CD4-positive, alpha-beta T cell treated with Interleukin-10 for 1 hour (primary cell): Measurements from ENCODE around the gene BMPR1B.
"Not testable (repeated sequence)": the region's sequence is repeated elsewhere in the genome, so short reads cannot be mapped to it uniquely, and the experiment has no call there.

ENCODE experiments used
- DNase-seq: peaks from one replicate; pipeline ENCODE4 v3.0.0-alpha.2; 2020

The BMPR1B gene

GRCh38 chr4:95049551-95050233, 291.9 kb downstream of the BMPR1B start:
- DNase-seq, result no peak

DNA sequence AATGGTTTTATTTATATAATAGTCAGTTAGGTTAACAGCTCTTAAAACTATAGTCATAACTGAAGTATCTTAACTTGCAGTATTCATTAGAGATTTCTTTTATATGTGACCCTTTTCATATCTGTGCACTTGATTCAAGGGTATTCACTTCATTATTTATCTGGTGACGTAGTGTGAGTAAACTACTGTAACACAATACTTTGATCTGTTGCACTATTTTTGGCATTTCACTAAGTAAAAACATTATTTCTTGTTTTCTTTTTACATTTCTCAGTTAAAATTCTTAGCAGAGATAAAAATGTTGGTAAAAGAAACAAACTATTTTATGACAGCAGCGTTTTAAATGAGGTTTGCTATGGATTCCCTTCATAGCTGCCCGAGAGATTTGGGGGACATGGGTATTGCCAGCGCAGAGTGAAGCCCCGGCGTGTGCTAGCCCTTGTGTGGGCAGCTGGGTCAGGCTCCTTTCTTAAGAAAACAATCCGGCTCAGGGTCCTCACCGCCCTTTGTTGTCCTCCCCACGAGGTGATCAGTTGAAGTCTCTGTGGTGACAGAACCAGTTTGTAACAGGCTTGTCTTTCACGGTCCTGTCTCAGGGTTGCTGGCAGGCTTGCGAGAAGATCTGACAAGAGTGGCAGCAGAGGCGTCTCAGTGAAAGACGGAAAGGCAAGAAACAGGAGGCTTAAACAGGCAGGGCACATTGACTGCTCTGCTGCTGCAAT, 293.4 kb downstream of the BMPR1B start:
- DNase-seq, result no peak

DNA sequence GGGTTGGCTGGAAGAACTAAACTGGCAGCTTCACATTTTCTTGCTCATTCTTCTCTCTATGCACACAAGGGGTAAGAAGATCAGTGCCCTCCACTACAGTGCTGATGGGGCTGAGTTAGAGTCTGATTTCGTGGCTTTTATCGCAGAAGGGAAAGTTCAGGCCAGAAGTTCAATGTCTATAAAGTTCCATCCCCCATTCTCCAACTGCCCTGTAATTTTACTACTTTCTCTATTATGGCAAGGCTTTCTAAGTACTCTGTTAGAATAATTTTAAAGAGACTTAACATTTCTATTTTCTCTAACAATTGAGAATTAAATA, 293.9 kb downstream of the BMPR1B start:
- DNase-seq, result no peak

GRCh38 chr4:95058991-95059390, 301.2 kb downstream of the BMPR1B start:
- no peak for DNase-seq

- DNase-seq, result no peak
Observed at GRCh38 chr4:95059663-95060062, 301.9 kb downstream of the BMPR1B start.

DNA sequence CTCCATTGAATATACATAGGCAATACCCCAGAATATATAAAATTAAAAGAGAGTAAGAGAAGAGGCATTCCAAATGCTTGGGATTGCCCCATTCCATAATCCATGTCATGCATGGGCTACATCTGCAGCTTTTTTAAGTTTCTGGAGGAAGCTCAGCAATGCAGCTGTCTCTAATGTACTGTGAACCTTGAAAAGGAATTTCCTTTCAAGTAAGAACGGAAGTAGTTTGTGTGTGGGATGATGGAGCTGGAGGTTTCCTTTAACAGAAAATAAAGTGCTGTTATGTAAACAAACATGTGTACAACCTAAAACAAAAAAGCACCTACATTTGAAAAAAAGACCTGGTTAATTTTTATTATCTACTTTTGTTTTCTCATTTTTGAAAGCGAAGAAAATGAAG, 303.5 kb downstream of the BMPR1B start:
- no peak for DNase-seq

GRCh38 chr4:95061801-95062200, 304.0 kb downstream of the BMPR1B start:
- DNase-seq, result not testable (repeated sequence)

- no peak for DNase-seq
Observed at GRCh38 chr4:95066050-95066449, 308.3 kb downstream of the BMPR1B start.

- no peak for DNase-seq
Observed at GRCh38 chr4:95068401-95068800, 310.6 kb downstream of the BMPR1B start.

- no peak for DNase-seq
Observed at GRCh38 chr4:95068818-95069478, 311.2 kb downstream of the BMPR1B start.

DNA sequence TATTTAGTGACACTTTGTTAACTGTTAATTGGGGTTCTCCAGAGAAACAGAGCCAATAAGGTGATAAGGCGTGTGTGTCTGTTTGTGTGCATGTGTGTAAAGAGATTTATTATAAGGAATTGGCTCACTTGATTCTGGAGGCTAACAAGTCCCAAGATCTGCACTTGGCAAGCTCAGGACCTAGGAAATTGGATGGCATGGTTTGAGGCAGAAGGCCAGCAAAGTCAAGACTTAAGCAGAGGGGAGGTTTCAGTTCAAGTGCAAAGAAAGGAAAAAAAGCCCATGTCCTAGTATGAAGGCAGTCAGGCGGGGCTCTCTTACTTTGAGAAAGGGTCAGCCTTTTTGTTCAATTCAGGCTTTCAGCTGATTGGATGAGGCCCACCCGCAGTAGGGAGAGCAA, 314.1 kb downstream of the BMPR1B start:
- no peak for DNase-seq

DNA sequence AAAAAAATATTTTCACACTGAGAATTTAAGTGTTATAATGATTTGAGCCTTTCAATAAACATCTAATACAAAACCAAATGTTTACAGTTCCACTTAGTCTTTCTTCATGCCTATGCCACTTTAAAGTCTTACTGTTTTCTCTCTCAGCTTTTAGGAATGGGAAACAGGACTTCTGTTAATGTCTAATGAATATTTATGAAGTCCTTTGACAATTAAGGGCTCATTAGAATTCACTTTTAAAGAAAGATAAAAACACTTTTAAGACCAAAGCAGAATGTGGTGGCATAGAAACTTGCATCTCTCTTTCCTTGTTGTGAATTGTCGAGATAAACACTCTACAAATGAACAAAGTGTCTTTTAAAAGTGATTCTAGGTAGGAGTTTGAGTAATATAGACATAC, 315.9 kb downstream of the BMPR1B start:
- DNase-seq, result no peak

- no peak for DNase-seq
Observed at GRCh38 chr4:95077864-95078263, 320.1 kb downstream of the BMPR1B start.

- DNase-seq, result no peak
Observed at GRCh38 chr4:95080969-95081368, 323.2 kb downstream of the BMPR1B start.

GRCh38 chr4:95084584-95084983, 326.8 kb downstream of the BMPR1B start:
- DNase-seq, result no peak

DNA sequence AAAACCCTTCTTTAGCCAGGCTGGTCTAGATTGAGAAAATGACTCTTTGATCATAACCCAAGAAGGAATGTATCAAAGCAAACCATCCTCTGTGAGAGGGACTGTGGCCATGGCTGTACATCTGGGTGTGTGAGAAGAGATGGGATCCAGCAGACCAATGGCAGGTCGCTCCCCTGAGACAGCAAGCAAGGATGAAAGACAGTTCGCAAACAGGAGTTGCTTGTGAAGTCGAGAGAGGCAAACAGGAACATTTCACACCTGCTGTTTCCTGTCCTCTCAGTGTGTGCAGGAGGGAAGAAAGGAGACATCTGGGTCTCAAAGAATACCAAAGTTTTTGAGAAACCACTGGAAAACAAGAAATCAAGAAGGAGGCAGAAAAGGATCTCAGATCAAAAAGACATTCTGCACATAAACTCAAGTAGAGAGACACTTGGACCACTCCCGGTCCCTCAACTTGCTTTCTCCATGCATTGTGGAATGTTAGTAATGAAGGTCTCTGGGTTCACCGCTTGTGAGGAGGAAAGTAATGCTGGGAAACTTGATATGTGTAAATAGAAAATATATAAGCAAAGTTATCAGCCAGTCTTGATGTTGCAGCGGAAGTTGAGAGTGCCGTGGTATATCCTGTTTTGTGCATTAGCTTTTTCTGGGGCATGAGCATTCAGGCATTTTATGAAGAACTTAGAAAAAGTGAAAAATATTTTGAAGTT, 327.5 kb downstream of the BMPR1B start:
- no peak for DNase-seq

- no peak for DNase-seq
Observed at GRCh38 chr4:95086551-95086950, 328.8 kb downstream of the BMPR1B start.

DNA sequence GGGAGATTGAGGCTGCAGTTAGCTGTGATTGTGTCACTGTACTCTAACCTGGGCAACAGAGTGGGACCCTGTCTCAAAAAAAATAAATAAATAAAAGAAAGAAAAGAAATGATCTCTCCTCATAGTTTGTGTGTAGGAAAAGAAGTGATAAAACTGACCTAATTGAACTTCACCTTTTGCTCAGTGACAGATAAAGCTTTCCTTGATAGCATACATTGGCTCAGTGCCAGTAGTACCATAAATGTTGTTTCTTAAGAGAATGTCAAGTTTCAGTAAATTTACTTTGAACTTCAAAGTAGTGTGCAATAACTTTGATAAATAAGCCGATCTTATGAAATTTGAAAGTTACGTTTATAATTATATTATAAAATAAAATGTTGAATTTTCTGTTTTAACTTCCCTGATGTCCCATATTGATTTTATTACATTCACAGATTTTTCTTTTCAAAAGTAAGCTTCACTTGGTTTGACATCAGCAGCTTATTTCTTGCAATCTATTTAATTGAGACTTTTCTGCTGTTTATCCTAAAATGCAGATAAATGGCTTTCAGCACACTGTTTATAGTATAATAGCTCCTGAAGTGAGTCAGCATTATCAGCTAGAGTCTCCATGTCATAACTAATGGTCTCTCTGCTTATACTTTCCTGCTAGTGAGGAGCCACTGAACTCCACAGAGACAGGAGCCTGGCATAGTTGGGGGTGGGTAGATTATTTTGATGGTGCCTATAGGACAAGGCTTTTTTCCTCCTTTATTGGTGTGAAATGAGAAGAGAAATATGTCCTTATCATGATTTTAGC, 330.1 kb downstream of the BMPR1B start:
- no peak for DNase-seq

GRCh38 chr4:95091272-95091671, 333.5 kb downstream of the BMPR1B start:
- DNase-seq, result no peak

DNA sequence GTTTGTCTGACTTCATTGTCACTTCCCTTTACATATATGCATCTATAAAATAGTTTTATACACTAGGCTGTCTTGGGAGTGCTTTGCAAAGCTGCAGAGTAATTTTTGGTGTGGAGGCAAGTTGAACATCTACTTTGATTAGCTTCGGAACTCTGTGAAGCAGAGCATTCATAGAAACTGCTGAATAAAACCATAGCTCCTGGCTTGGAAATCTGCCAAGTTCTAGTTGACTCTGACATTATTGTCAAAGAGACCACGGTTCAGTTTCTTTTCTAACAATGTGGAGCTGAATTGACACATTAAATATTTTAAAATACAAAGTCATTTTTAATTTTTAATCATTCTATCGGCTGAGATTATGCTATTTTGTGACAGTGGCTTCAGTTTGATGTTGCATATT, 335.0 kb downstream of the BMPR1B start:
- no peak for DNase-seq

- DNase-seq, result no peak
Observed at GRCh38 chr4:95093460-95093859, 335.7 kb downstream of the BMPR1B start.
